Sigmoid colon (tissue), 3 donors: ENCODE data around the gene PRUNE2.

Experiments used
- POLR2A ChIP-seq, 2 donors: fragments of 450-650 bp; IDR thresholded peaks; one replicate each; pipeline ENCODE4 v1.6.1; 2016; ENCODE audit warnings: antibody characterized with exemption in 2 of 2, mild to moderate bottlenecking in 2 of 2, moderate library complexity in 2 of 2
- TF ChIP-seq, protein P1 (sequence below), 4 experiments: fragments of 450-650 bp in 3 of 4; fragments of 200-600 bp in 1 of 4; IDR thresholded peaks; one replicate each; pipeline ENCODE4 v1.5.1; 2016 to 2019; ENCODE audit warnings: antibody characterized with exemption in 4 of 4, mild to moderate bottlenecking in 3 of 4, moderate library complexity in 2 of 4

DNA sequence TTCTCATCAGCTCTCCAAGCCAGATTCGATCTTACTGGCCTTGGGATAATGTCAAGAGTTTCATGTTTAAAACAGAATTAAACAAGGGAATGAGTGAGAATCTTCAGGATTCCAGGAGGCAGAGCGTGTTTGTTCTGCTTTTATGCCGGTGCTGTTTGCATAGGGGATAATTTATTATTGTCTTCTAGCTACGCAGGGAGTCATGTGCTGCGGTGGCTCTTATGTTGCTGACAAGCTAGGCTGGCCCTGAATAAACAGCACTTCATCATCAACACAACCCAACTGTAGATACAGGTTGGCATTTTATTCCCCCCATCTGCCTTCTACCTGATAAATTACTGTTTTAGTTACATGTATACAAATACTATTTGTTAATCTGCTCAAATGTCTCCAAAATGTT is 188.7 kb downstream of the PRUNE2 start:
- TF ChIP-seq, protein P1, sequence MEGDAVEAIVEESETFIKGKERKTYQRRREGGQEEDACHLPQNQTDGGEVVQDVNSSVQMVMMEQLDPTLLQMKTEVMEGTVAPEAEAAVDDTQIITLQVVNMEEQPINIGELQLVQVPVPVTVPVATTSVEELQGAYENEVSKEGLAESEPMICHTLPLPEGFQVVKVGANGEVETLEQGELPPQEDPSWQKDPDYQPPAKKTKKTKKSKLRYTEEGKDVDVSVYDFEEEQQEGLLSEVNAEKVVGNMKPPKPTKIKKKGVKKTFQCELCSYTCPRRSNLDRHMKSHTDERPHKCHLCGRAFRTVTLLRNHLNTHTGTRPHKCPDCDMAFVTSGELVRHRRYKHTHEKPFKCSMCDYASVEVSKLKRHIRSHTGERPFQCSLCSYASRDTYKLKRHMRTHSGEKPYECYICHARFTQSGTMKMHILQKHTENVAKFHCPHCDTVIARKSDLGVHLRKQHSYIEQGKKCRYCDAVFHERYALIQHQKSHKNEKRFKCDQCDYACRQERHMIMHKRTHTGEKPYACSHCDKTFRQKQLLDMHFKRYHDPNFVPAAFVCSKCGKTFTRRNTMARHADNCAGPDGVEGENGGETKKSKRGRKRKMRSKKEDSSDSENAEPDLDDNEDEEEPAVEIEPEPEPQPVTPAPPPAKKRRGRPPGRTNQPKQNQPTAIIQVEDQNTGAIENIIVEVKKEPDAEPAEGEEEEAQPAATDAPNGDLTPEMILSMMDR (IDR thresholded peaks at IDR 0.05): no peak
- no peak for TF ChIP-seq POLR2A (IDR thresholded peaks at IDR 0.05)
